H1 (cell line): Measurements from ENCODE around the gene TIE1. TPM values are rescaled to one million over a fixed set of nuclear protein-coding genes. Genes with fewer than 3 reads are reported as not detected.

Experiments used
- CTCF ChIA-PET: fragments of 300-600 bp; sonication (Branson Sonifier 250); formaldehyde crosslinking; loops from one replicate; lab custom pipeline; 2021; ENCODE audit not compliant: partially characterized antibody; lab: Charles Lee
- POLR2A ChIA-PET: fragments of 300-600 bp; sonication (Branson Sonifier 250); formaldehyde crosslinking; loops from one replicate; lab custom pipeline; 2021; ENCODE audit warnings: inconsistent platforms; ENCODE audit not compliant: partially characterized antibody; lab: Charles Lee
- DNase-seq, 2 experiments: peaks; one replicate each; pipeline versions ENCODE4 v3.0.0 to v3.0.0-alpha.2; 2010 to 2022; ENCODE audit warnings: low spot score in 2 of 2, low read depth in 1 of 2, mixed read lengths in 1 of 2
- FAIRE-seq: peaks from 2 replicates; lab custom pipeline; 2011; peaks lifted over from hg19 to GRCh38; lab: Jason Lieb, UNC
- H2AFZ ChIP-seq: 2 replicates; pipeline ENCODE4 v1.8.1; 2012; ENCODE audit warnings: low read length, inconsistent platforms
- H2AK5ac ChIP-seq: 2 replicates; pipeline ENCODE4 v1.6.1; 2013; ENCODE audit warnings: low read depth, low read length
- H2BK120ac ChIP-seq: replicated peaks from 2 replicates; pipeline ENCODE3; 2013; ENCODE audit warnings: low read depth, low read length, inconsistent platforms
- H2BK12ac ChIP-seq: 2 replicates; pipeline ENCODE4 v1.6.1; 2013; ENCODE audit warnings: low read depth, low read length
- H2BK15ac ChIP-seq: 2 replicates; pipeline ENCODE4 v1.6.1; 2013; ENCODE audit warnings: low read length
- H2BK20ac ChIP-seq: 2 replicates; pipeline ENCODE4 v1.6.1; 2013; ENCODE audit warnings: low read length
- H2BK5ac ChIP-seq: 2 replicates; pipeline ENCODE4 v1.6.1; 2013; ENCODE audit warnings: low read depth, low read length
- H3K14ac ChIP-seq: 2 replicates; pipeline ENCODE4 v1.6.1; 2013; ENCODE audit warnings: inconsistent platforms; ENCODE audit not compliant: insufficient read length
- H3K18ac ChIP-seq: 2 replicates; pipeline ENCODE4 v1.6.1; 2013; ENCODE audit warnings: low read length; ENCODE audit errors: extremely low read depth
- H3K23ac ChIP-seq: 2 replicates; pipeline ENCODE4 v1.6.1; 2013; ENCODE audit warnings: inconsistent platforms; ENCODE audit not compliant: insufficient read length
- H3K23me2 ChIP-seq: 2 replicates; pipeline ENCODE4 v1.6.1; 2013; ENCODE audit warnings: low read depth, low read length
- H3K27ac ChIP-seq: 2 replicates; pipeline ENCODE4 v1.6.1; 2011; ENCODE audit warnings: low read depth, low read length, inconsistent platforms
- H3K27me3 ChIP-seq, 4 experiments: replicated peaks in 1 of 4; 1 replicate in 1 of 4; 2 replicates in 3 of 4; pipeline versions ENCODE4 v1.6.1 to v1.8.1; 2011 to 2013; ENCODE audit warnings: low read length in 3 of 4, mild to moderate bottlenecking in 3 of 4, inconsistent platforms in 2 of 4, mixed read lengths in 2 of 4, moderate library complexity in 1 of 4; ENCODE audit not compliant: control insufficient read depth in 3 of 4, insufficient read depth in 3 of 4; ENCODE audit errors: extremely low read depth in 1 of 4
- H3K36me3 ChIP-seq, 4 experiments: 2 replicates each; pipeline versions ENCODE4 v1.6.1 to v1.8.1; 2011 to 2013; ENCODE audit warnings: mild to moderate bottlenecking in 4 of 4, low read length in 3 of 4, moderate library complexity in 2 of 4, control low read depth in 1 of 4, inconsistent platforms in 1 of 4; ENCODE audit not compliant: insufficient read depth in 4 of 4, control insufficient read depth in 2 of 4
- H3K4ac ChIP-seq: replicated peaks from 2 replicates; pipeline ENCODE3; 2013; ENCODE audit warnings: low read length, low read depth, mixed read lengths, inconsistent platforms; ENCODE audit not compliant: insufficient read length
- H3K4me1 ChIP-seq, 4 experiments: replicated peaks in 1 of 4; 1 replicate in 1 of 4; 2 replicates in 3 of 4; pipeline versions ENCODE4 v1.6.1 to v1.8.1; 2011 to 2013; ENCODE audit warnings: low read length in 3 of 4, inconsistent platforms in 2 of 4, mixed read lengths in 1 of 4; ENCODE audit not compliant: insufficient read depth in 4 of 4, control insufficient read depth in 3 of 4
- H3K4me2 ChIP-seq, 2 experiments: 2 replicates each; pipeline versions ENCODE4 v1.6.1 to v1.8.1; 2011 to 2013; ENCODE audit warnings: low read depth in 2 of 2, low read length in 2 of 2, control low read depth in 1 of 2, inconsistent platforms in 1 of 2, mild to moderate bottlenecking in 1 of 2; ENCODE audit not compliant: insufficient read depth in 1 of 2
- H3K4me3 ChIP-seq, 4 experiments: fragments of 200-600, 300-600 bp in 1 of 4; sonication (generic), shearing (Covaris generic), sonication (Bioruptor Twin) in 1 of 4; 2 replicates each; pipeline versions ENCODE4 v1.5.1 to v1.8.1; 2011 to 2016; ENCODE audit warnings: low read length in 4 of 4, low read depth in 3 of 4, control low read depth in 2 of 4, inconsistent platforms in 2 of 4, mild to moderate bottlenecking in 2 of 4, mixed read lengths in 1 of 4, moderate library complexity in 1 of 4; ENCODE audit not compliant: insufficient read depth in 2 of 4; ENCODE audit errors: extremely low read depth in 1 of 4
- H3K56ac ChIP-seq: replicated peaks from 2 replicates; pipeline ENCODE3; 2013; ENCODE audit warnings: low read depth, mild to moderate bottlenecking, mixed read lengths, low read length, inconsistent platforms; ENCODE audit not compliant: insufficient read length
- H3K79me1 ChIP-seq: 2 replicates; pipeline ENCODE4 v1.6.1; 2013; ENCODE audit warnings: low read depth, low read length, control low read depth
- H3K79me2 ChIP-seq, 2 experiments: 2 replicates each; pipeline versions ENCODE4 v1.6.1 to v1.8.1; 2012 to 2013; ENCODE audit warnings: low read length in 2 of 2, mild to moderate bottlenecking in 2 of 2, inconsistent platforms in 1 of 2; ENCODE audit not compliant: insufficient read depth in 2 of 2, control insufficient read depth in 1 of 2
- H3K9ac ChIP-seq, 4 experiments: replicated peaks in 1 of 4; 1 replicate in 1 of 4; 2 replicates in 3 of 4; pipeline versions ENCODE4 v1.6.1 to v1.8.1; 2011 to 2013; ENCODE audit warnings: low read depth in 3 of 4, low read length in 3 of 4, control low read depth in 2 of 4, mild to moderate bottlenecking in 2 of 4, moderate library complexity in 2 of 4, inconsistent platforms in 1 of 4; ENCODE audit errors: extremely low read depth in 1 of 4
- H3K9me3 ChIP-seq, 2 experiments: 2 replicates each; pipeline versions ENCODE4 v1.6.1 to v1.8.1; 2012 to 2013; ENCODE audit warnings: mild to moderate bottlenecking in 2 of 2, moderate library complexity in 2 of 2, control low read depth in 1 of 2, inconsistent platforms in 1 of 2, low read depth in 1 of 2, low read length in 1 of 2, mixed read lengths in 1 of 2; ENCODE audit not compliant: insufficient read depth in 2 of 2
- H4K20me1 ChIP-seq, 2 experiments: replicated peaks in 1 of 2; 2 replicates each; pipeline versions ENCODE3 to v1.8.1; 2011 to 2013; ENCODE audit warnings: inconsistent platforms in 2 of 2, low read length in 2 of 2, mild to moderate bottlenecking in 1 of 2; ENCODE audit not compliant: insufficient read depth in 2 of 2, control insufficient read depth in 1 of 2
- H4K5ac ChIP-seq: 2 replicates; pipeline ENCODE4 v1.6.1; 2013; ENCODE audit warnings: low read length, low read depth, mixed read lengths, inconsistent platforms; ENCODE audit not compliant: insufficient read length
- H4K8ac ChIP-seq: 2 replicates; pipeline ENCODE4 v1.8.0; 2013; ENCODE audit warnings: mild to moderate bottlenecking, moderate library complexity, low read length, inconsistent platforms; ENCODE audit not compliant: insufficient read depth; ENCODE audit errors: extremely low read depth
- H4K91ac ChIP-seq: replicated peaks from 2 replicates; pipeline ENCODE3; 2013; ENCODE audit warnings: low read length, mixed read lengths, inconsistent platforms; ENCODE audit not compliant: insufficient read length
- RAD21 ChIP-seq, 2 experiments: IDR thresholded peaks in 1 of 2; conservative IDR thresholded peaks in 1 of 2; 2 replicates each; pipeline ENCODE4 v1.6.1; 2011; ENCODE audit warnings: low read depth in 2 of 2, low read length in 2 of 2, improper control_type of control experiment in 1 of 2, inconsistent platforms in 1 of 2, mild to moderate bottlenecking in 1 of 2, moderate library complexity in 1 of 2
- RFX5 ChIP-seq: IDR thresholded peaks from 2 replicates; pipeline ENCODE4 v1.6.1; 2011; ENCODE audit warnings: low read depth, low read length, improper control_type of control experiment, borderline replicate concordance
- SIX5 ChIP-seq: IDR thresholded peaks from 2 replicates; pipeline ENCODE4 v1.6.1; 2011; ENCODE audit warnings: mild to moderate bottlenecking, low read depth, low read length
- WGBS, 2 experiments: shearing (Covaris generic) in 1 of 2; methylation state at CpG; one replicate each; pipeline versions ENCODE4 v1.1.6 to v1.1.7; 2013 to 2015; ENCODE audit warnings: low lambda C conversion rate in 2 of 2, mixed read lengths in 2 of 2, inconsistent platforms in 1 of 2, low coverage in 1 of 2, missing lambda C conversion rate in 1 of 2; ENCODE audit not compliant: insufficient replicate concordance in 2 of 2, insufficient coverage in 1 of 2, insufficient read length in 1 of 2; ENCODE audit errors: extremely low coverage in 1 of 2, missing lambda C conversion rate in 1 of 2; 5-methylcytosine and 5-hydroxymethylcytosine counted together
- polyA plus RNA-seq, 7 experiments: library from polyadenylated mRNA; depleted of rRNA in 3 of 7; stranded (reverse) in 5 of 7; unstranded in 2 of 7; fragments of >200 nt in 5 of 7; fragments of 200-250 nt in 2 of 7; gene quantifications; 1 replicate in 5 of 7; 2 replicates in 1 of 7; 4 replicates in 1 of 7; pipeline versions ENCODE4 v1.2.1 to v1.2.3, GENCODE V29; 2011 to 2013; ENCODE audit warnings: missing spikeins in 2 of 7, mixed read lengths in 2 of 7
- total RNA-seq: library from RNA; stranded (reverse); fragmentation: NEBNext Ultra II Directional; extraction: Animal tissue kit (Norgen Biotek cat#: 25700); gene quantifications from 2 replicates; pipeline ENCODE4 v1.2.1, GENCODE V29; 2021

Gene TIE1
- total and polyA plus RNA-seq, 2 of the 8 experiments (the other 6 are each of a cell fraction or from before 2014, with no cell fraction given), result 0.74 to 2.2 TPM

DNA sequence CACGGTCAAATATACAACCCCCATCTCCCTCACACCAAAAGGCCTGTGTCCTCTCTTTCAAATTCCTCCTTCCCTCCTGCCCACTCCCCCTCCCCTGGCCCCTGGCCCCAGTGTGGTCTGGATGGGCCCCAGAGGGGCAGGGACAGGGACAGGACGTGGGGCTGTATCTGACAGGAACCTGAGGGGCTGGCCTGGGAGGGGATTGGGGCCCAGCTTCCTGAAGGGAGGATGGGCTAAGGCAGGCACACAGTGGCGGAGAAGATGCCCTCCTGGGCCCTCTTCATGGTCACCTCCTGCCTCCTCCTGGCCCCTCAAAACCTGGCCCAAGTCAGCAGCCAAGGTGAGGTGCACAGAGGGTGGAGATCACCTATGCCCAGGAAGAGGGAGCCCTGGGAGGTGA, 36.8 kb downstream of the TIE1 start, which contains the start of gene MPL:
Gene MPL, plus strand, starts transcription at position 231 of the 400 bp plus-strand sequence. Its CDS starts 31 bp downstream, at position 262.
- no peak for FAIRE-seq

More for the DNA sequence above, 36.8 kb downstream of the TIE1 start, which contains the start of gene MPL:
- H3K4me3 ChIP-seq, result no peak within 1 kb of the TSS
- no peaks in the 10 kb centered on the region for H3K79me2 ChIP-seq
- ChIA-PET CTCF (interaction anchor here (1.1 to 1.3 kb wide), 3 partner anchors 8 to 110 kb away, joined by 3 to 5 read pairs (median 4); no protein-coding TSS in a partner anchor), POLR2A (interaction anchor here (1.4 kb wide), 1 partner anchor 8 kb away, joined by 3 read pairs; no protein-coding TSS in a partner anchor)
- no peak within 1 kb of the TSS for H3K23ac ChIP-seq
- no peaks in the 10 kb centered on the region for H4K20me1 ChIP-seq
- H2AFZ ChIP-seq, result no peak within 1 kb of the TSS
- no peak within 1 kb of the TSS for H3K27ac ChIP-seq
- H3K4me1 ChIP-seq, result no peaks in the 10 kb centered on the region
- H3K18ac ChIP-seq, result no peak within 1 kb of the TSS
- H4K8ac ChIP-seq, result no peak within 1 kb of the TSS; the same call in 1 of the 2 replicates
- no peak within 1 kb of the TSS for H2BK12ac ChIP-seq
- H2BK5ac ChIP-seq, result no peak within 1 kb of the TSS
- H2BK15ac ChIP-seq, result no peak within 1 kb of the TSS
- WGBS, 2 experiments, result 77% methylated on average over 3 of the region's 3 CpGs; no CpG with 5 or more reads in 1 of the 2 experiments
- TF ChIP-seq RFX5 (no peak), RAD21 (IDR thresholded peaks at IDR 0.05 in 1 of 2, conservative IDR thresholded peaks at IDR 0.05 in 1 of 2; ENCODE audit: low read depth in 2 of 2, low read length in 2 of 2) (no peak), SIX5 (no peak)
- no peak within 1 kb of the TSS for H3K9ac ChIP-seq
- H3K4ac ChIP-seq, result no peak within 1 kb of the TSS
- H3K23me2 ChIP-seq, result no peaks in the 10 kb centered on the region
- H2AK5ac ChIP-seq, result no peak within 1 kb of the TSS
- no peaks in the 10 kb centered on the region for H3K36me3 ChIP-seq
- no peak within 1 kb of the TSS for H2BK120ac ChIP-seq
- no peaks in the 10 kb centered on the region for H3K27me3 ChIP-seq
- H3K56ac ChIP-seq, result no peak within 1 kb of the TSS
- H3K9me3 ChIP-seq, result no peaks in the 10 kb centered on the region
- H3K4me2 ChIP-seq, result no peak within 1 kb of the TSS
- H4K91ac ChIP-seq, result no peak within 1 kb of the TSS
- H4K5ac ChIP-seq, result no peak within 1 kb of the TSS
- DNase-seq, result no peak
- no peaks in the 10 kb centered on the region for H3K79me1 ChIP-seq
- no peak within 1 kb of the TSS for H2BK20ac ChIP-seq
- no peak within 1 kb of the TSS for H3K14ac ChIP-seq
